ENCODE results near the gene FAM114A1.

- TF ChIP-seq CTCF (IDR thresholded peaks at IDR 0.05; ENCODE audit: low read depth, low read length) = no peak
- no peak for TF ChIP-seq POLR2A (IDR thresholded peaks at IDR 0.05; ENCODE audit: extremely low read depth, insufficient read length)
- TF ChIP-seq MAX (IDR thresholded peaks at IDR 0.05; ENCODE audit: low read depth, low read length) = no peak
These were observed 56.7 kb downstream of the FAM114A1 start for GRCh38 chr4:38924353-38924752.
